HepG2 (cell line): ENCODE results near the gene IRAK2. TPM values are rescaled to one million over a fixed set of nuclear protein-coding genes. Genes with fewer than 3 reads are reported as not detected.

Source experiments
- ATAC-seq: fragments of 200-7000 bp; cut with Tn5 transposase; 3 replicates; pipeline ENCODE4 v1.9.1; 2020; ENCODE audit warnings: mild to moderate bottlenecking, moderate library complexity
- BruUV-seq: library from RNA; stranded (reverse); fragments of 400-500 nt; replicated peaks from 2 replicates; lab custom pipeline; 2021; lab: Mats Ljungman, UMichigan
- CTCF ChIA-PET: fragments of 300-600 bp; formaldehyde crosslinking; extraction: SDS; loops from one replicate; lab custom pipeline; 2021; ENCODE audit warnings: low total read pairs, inconsistent platforms, low intra/inter-chr PET ratio; lab: Yijun Ruan, JAX
- POLR2A ChIA-PET: fragments of 350-600 bp; sonication (Branson Sonifier 250); formaldehyde crosslinking; loops from one replicate; lab custom pipeline; 2020; ENCODE audit warnings: antibody characterized with exemption, inconsistent platforms; lab: Yijun Ruan, JAX
- DNase-seq: peaks from one replicate; pipeline ENCODE4 v3.0.0-alpha.2; 2015; ENCODE audit warnings: low spot score
- FAIRE-seq: peaks from 3 replicates; lab custom pipeline; 2011; peaks lifted over from hg19 to GRCh38; lab: Jason Lieb, UNC
- H2AFZ ChIP-seq: one replicate; pipeline ENCODE4 v1.6.1; 2011; ENCODE audit warnings: low read length, inconsistent platforms
- H3K27ac ChIP-seq: fragments of 300-600 bp; 3 replicates; pipeline ENCODE4 v1.8.0; 2011; ENCODE audit warnings: mixed run types, mild to moderate bottlenecking, mixed read lengths, low read length, inconsistent platforms; ENCODE audit not compliant: insufficient read depth; ENCODE audit errors: extremely low read length
- H3K27me3 ChIP-seq, 2 experiments: fragments of 200-600 bp in 1 of 2; 2 replicates in 1 of 2; 3 replicates in 1 of 2; pipeline versions ENCODE4 v1.6.0 to v1.8.0; 2011; ENCODE audit warnings: low read length in 2 of 2, mild to moderate bottlenecking in 2 of 2, moderate library complexity in 2 of 2, inconsistent platforms in 1 of 2; ENCODE audit not compliant: insufficient read depth in 2 of 2, control insufficient read depth in 1 of 2
- H3K36me3 ChIP-seq, 2 experiments: fragments of 200-600 bp in 1 of 2; replicated peaks in 1 of 2; 2 replicates in 1 of 2; 3 replicates in 1 of 2; pipeline versions ENCODE4 v1.5.1 to v1.8.0; 2011; ENCODE audit warnings: low read length in 2 of 2, inconsistent platforms in 1 of 2; ENCODE audit not compliant: insufficient read depth in 2 of 2, control insufficient read depth in 1 of 2
- H3K4me1 ChIP-seq: 2 replicates; pipeline ENCODE4 v1.5.1; 2012; ENCODE audit warnings: low read length, inconsistent platforms; ENCODE audit not compliant: insufficient read depth
- H3K4me2 ChIP-seq: 2 replicates; pipeline ENCODE4 v1.6.0; 2011; ENCODE audit warnings: low read depth, low read length, inconsistent platforms
- H3K4me3 ChIP-seq, 3 experiments: fragments of 200-600 bp in 1 of 3; sonication (generic), shearing (Covaris generic) in 1 of 3; replicated peaks in 1 of 3; 2 replicates each; pipeline ENCODE4 v1.5.1; 2011 to 2016; ENCODE audit warnings: low read length in 3 of 3, inconsistent platforms in 2 of 3, low read depth in 2 of 3, mild to moderate bottlenecking in 2 of 3, control low read depth in 1 of 3, mixed read lengths in 1 of 3; ENCODE audit not compliant: insufficient read depth in 1 of 3
- H3K79me2 ChIP-seq: one replicate; pipeline ENCODE4 v1.6.1; 2011; ENCODE audit warnings: low read length, inconsistent platforms; ENCODE audit not compliant: insufficient read depth
- H3K9ac ChIP-seq: 2 replicates; pipeline ENCODE4 v1.6.0; 2011; ENCODE audit warnings: mild to moderate bottlenecking, low read depth, low read length, inconsistent platforms; ENCODE audit not compliant: insufficient read depth
- H3K9me3 ChIP-seq: 2 replicates; pipeline ENCODE4 v1.5.1; 2012; ENCODE audit warnings: mild to moderate bottlenecking, low read length
- H4K20me1 ChIP-seq: 2 replicates; pipeline ENCODE4 v1.6.0; 2011; ENCODE audit warnings: inconsistent platforms, mild to moderate bottlenecking, low read length, moderate library complexity; ENCODE audit not compliant: insufficient read depth
- AHR ChIP-seq: IDR thresholded peaks from 2 replicates; pipeline ENCODE4 v1.6.1; 2018; ENCODE audit warnings: missing genetic modification reagents, missing compliant biosample characterization
- BRD4 ChIP-seq: sonication (generic); formaldehyde crosslinking; IDR thresholded peaks from 2 replicates; pipeline ENCODE4 v1.4.0; 2020; ENCODE audit warnings: missing genetic modification reagents
- CENPX ChIP-seq: sonication (generic); formaldehyde crosslinking; IDR thresholded peaks from 2 replicates; pipeline ENCODE4 v1.9.0; 2021; ENCODE audit warnings: mild to moderate bottlenecking, missing genetic modification reagents, moderate library complexity
- HDAC6 ChIP-seq: fragments of 200-600 bp; sonication (generic); IDR thresholded peaks from 2 replicates; pipeline ENCODE4 v1.7.0; 2017; ENCODE audit warnings: mild to moderate bottlenecking, antibody characterized with exemption, low read length, low read depth
- SMAD1 ChIP-seq: sonication (generic); formaldehyde crosslinking; IDR thresholded peaks from 2 replicates; pipeline ENCODE4 v1.4.0; 2020; ENCODE audit warnings: missing genetic modification reagents, low read depth, mild to moderate bottlenecking, borderline replicate concordance
- SRSF1 ChIP-seq: fragments of 200-400 bp; formaldehyde crosslinking; optimal IDR thresholded peaks from 2 replicates; pipeline ENCODE3; 2017; ENCODE audit warnings: mild to moderate bottlenecking, low read depth, low read length, moderate library complexity
- SRY ChIP-seq: sonication (generic); formaldehyde crosslinking; IDR thresholded peaks from 2 replicates; pipeline ENCODE4 v1.8.0; 2022; ENCODE audit warnings: mild to moderate bottlenecking, missing genetic modification reagents
- ZC3H4 ChIP-seq: sonication (generic); formaldehyde crosslinking; IDR thresholded peaks from 2 replicates; pipeline ENCODE4 v1.4.0; 2020; ENCODE audit warnings: missing genetic modification reagents, borderline replicate concordance
- ZNF101 ChIP-seq: sonication (generic); formaldehyde crosslinking; IDR thresholded peaks from 2 replicates; pipeline ENCODE4 v1.4.0; 2020; ENCODE audit warnings: mild to moderate bottlenecking, low read depth, missing genetic modification reagents, borderline replicate concordance
- ZNF772 ChIP-seq: sonication (generic); formaldehyde crosslinking; IDR thresholded peaks from 2 replicates; pipeline ENCODE4 v1.5.0; 2020; ENCODE audit warnings: mild to moderate bottlenecking, missing genetic modification reagents
- ZNF841 ChIP-seq: sonication (generic); formaldehyde crosslinking; IDR thresholded peaks from 2 replicates; pipeline ENCODE4 v1.8.1; 2023; ENCODE audit warnings: missing genetic modification reagents, borderline replicate concordance
- ZSCAN20 ChIP-seq: sonication (generic); formaldehyde crosslinking; IDR thresholded peaks from 2 replicates; pipeline ENCODE4 v1.4.0; 2020; ENCODE audit warnings: missing genetic modification reagents, mild to moderate bottlenecking, borderline replicate concordance
- WGBS: methylation state at CpG from one replicate; pipeline ENCODE4 v1.1.6; 2017; ENCODE audit warnings: low lambda C conversion rate; 5-methylcytosine and 5-hydroxymethylcytosine counted together
- in situ Hi-C: cut with HindIII; loops from 2 replicates; pipeline ENCODE4 v1.10.0; 2017; ENCODE audit warnings: low pct_unique_long_range_greater_than_20kb; ENCODE audit not compliant: extremely low pct_ligation_motif_present
- intact Hi-C: fragments of 100-400 bp; cut with micrococcal nuclease; formaldehyde crosslinking; loops from one replicate; pipeline ENCODE4 v1.10.0; 2022; ENCODE audit not compliant: unreplicated experiment
- polyA plus RNA-seq, 8 experiments: library from polyadenylated mRNA; depleted of rRNA in 3 of 8; stranded (reverse) in 7 of 8; unstranded in 1 of 8; fragments of >200 nt; fragmentation: Illumina TruSeq in 4 of 8; extraction: Trizol in 4 of 8; gene quantifications; 2 replicates each; pipeline versions ENCODE4 v1.2.1 to v1.2.3, GENCODE V29; 2011 to 2016; ENCODE audit warnings: low read depth in 4 of 8, missing spikeins in 1 of 8, mixed read lengths in 1 of 8; ENCODE audit not compliant: insufficient read depth in 1 of 8
- total RNA-seq, 5 experiments: library from RNA; depleted of rRNA; stranded (reverse); fragments of >200 nt; fragmentation: Illumina TruSeq; extraction: Trizol; gene quantifications; 2 replicates each; pipeline ENCODE4 v1.2.3, GENCODE V29; 2016; ENCODE audit warnings: low read depth in 1 of 5
- TF ChIP-seq, protein P1 (sequence below): sonication (generic); formaldehyde crosslinking; IDR thresholded peaks from 2 replicates; pipeline ENCODE4 v1.5.0; 2020; ENCODE audit warnings: mild to moderate bottlenecking, missing genetic modification reagents, moderate library complexity
- TF ChIP-seq, protein P2 (sequence below): sonication (generic); formaldehyde crosslinking; IDR thresholded peaks from 2 replicates; pipeline ENCODE4 v1.5.0; 2020; ENCODE audit warnings: missing genetic modification reagents
- TF ChIP-seq, protein P3 (sequence below): sonication (generic); formaldehyde crosslinking; IDR thresholded peaks from 2 replicates; pipeline ENCODE4 v1.4.0; 2020; ENCODE audit warnings: mild to moderate bottlenecking, missing genetic modification reagents

IRAK2 gene
- total and polyA plus RNA-seq, 2 of the 13 experiments (the other 11 are each of a cell fraction or from before 2014, with no cell fraction given), result 13.1 to 23.3 TPM

DNA sequence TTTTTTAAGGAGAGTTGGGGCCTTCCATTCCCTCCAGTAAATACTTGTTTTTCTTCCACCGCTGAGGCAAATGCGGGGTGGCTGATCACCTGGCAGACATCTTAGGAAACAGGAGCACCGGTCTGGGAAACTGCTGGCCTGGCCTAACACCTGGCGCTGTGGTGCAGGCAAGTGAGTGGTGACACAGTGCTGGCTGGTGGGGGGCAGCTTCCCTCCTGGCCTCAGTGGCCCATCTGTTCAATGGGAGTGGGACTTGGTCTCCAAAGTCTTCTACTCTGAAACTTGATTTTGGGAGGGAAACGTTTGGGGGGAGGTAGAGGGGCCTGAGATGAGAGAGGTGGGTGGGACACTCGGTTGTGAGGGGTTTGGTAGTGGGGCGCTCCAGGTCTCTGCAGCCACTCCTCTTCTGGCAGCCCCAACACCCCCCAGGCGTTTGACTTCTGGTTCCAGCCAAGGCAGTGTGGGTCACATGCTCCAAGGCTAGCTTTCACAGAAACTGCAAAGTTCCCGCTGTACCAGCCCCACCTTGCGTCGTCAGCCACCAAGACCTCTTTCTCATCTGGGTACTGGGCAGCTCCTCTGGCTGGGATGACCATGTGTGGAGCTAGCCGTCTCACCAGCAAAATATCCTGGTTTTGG, 123.3 kb downstream of the IRAK2 start:
- Histone ChIP-seq H3K4me2 (no peak overlapping the region), H3K4me1 (peaks cover 23% of the 10 kb centered on the region), H3K36me3 (peaks cover 12 to 28% of the 10 kb centered on the region in 2 experiments; a peak in 4 of 5 replicates), H3K9me3 (no peaks in the 10 kb centered on the region), H3K9ac (no peak overlapping the region), H3K27me3 (no peaks in the 10 kb centered on the region), H3K79me2 (no peaks in the 10 kb centered on the region), H3K4me3 (no peak overlapping the region), H2AFZ (no peak overlapping the region), H4K20me1 (no peaks in the 10 kb centered on the region), H3K27ac (no peak overlapping the region)
- TF ChIP-seq AHR (CRISPR knock-in tag) (no peak), SMAD1 (CRISPR knock-in tag) (no peak), ZC3H4 (no peak), CENPX (no peak), ZNF772 (CRISPR knock-in tag) (no peak)
- in situ Hi-C loops (no loop called here), intact Hi-C loops (no loop called here)
- DNase-seq (no peak), FAIRE-seq (no peak), ATAC-seq (no peak)
- ChIA-PET CTCF (no interaction called here), POLR2A (interaction anchor here (2.2 kb wide), 1 partner anchor 38 kb away, joined by 6 read pairs; no protein-coding TSS in a partner anchor)
- 91% methylated on average over 12 of the region's 12 CpGs for WGBS
- no TSS peak for BruUV-seq

DNA sequence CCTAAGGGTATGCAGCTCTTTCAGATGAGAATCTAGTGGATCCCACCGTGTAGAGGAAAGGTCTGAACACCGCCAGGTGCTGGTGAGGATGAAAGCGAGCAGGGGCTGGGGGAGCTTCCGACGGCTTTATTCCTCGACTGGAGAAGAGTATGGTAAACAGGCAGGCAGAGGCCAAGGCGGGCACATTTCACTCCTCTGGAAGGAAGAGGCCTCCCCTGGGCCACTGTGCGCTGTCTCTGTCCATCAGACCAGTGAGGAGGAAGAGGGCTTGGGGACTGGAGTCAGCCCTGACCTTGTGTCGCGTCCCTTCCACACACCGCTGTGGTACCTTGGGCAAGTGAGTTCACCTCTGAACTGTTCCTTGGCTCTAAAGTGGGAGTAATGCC, 123.8 kb downstream of the IRAK2 start:
- ChIA-PET CTCF (no interaction called here), POLR2A (no interaction called here)
- H3K9ac ChIP-seq, result no peak overlapping the region
- in situ Hi-C loops (no loop called here), intact Hi-C loops (no loop called here)
- no peaks in the 10 kb centered on the region for H3K27me3 ChIP-seq
- FAIRE-seq (no peak), ATAC-seq (no peak), DNase-seq (no peak)
- H3K36me3 ChIP-seq, result peaks cover 10 to 23% of the 10 kb centered on the region in 2 experiments; a peak in 4 of 5 replicates
- no peaks in the 10 kb centered on the region for H3K79me2 ChIP-seq
- no peak overlapping the region for H3K4me3 ChIP-seq
- H3K9me3 ChIP-seq, result no peaks in the 10 kb centered on the region
- 100% methylated on average over 9 of the region's 11 CpGs for WGBS
- H3K4me2 ChIP-seq, result no peak overlapping the region
- H2AFZ ChIP-seq, result no peak overlapping the region
- H3K4me1 ChIP-seq, result peaks cover 28% of the 10 kb centered on the region
- H3K27ac ChIP-seq, result no peak overlapping the region
- no peaks in the 10 kb centered on the region for H4K20me1 ChIP-seq
- no TSS peak for BruUV-seq
- TF ChIP-seq SRY (CRISPR knock-in tag) (no peak), ZNF841 (CRISPR knock-in tag) (no peak), ZNF101 (CRISPR knock-in tag) (no peak), BRD4 (CRISPR knock-in tag) (no peak), SRSF1 (no peak), ZSCAN20 (no peak), HDAC6 (no peak)
- TF ChIP-seq, protein P1, sequence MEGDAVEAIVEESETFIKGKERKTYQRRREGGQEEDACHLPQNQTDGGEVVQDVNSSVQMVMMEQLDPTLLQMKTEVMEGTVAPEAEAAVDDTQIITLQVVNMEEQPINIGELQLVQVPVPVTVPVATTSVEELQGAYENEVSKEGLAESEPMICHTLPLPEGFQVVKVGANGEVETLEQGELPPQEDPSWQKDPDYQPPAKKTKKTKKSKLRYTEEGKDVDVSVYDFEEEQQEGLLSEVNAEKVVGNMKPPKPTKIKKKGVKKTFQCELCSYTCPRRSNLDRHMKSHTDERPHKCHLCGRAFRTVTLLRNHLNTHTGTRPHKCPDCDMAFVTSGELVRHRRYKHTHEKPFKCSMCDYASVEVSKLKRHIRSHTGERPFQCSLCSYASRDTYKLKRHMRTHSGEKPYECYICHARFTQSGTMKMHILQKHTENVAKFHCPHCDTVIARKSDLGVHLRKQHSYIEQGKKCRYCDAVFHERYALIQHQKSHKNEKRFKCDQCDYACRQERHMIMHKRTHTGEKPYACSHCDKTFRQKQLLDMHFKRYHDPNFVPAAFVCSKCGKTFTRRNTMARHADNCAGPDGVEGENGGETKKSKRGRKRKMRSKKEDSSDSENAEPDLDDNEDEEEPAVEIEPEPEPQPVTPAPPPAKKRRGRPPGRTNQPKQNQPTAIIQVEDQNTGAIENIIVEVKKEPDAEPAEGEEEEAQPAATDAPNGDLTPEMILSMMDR (CRISPR knock-in tag), result no peak
- TF ChIP-seq, protein P2, sequence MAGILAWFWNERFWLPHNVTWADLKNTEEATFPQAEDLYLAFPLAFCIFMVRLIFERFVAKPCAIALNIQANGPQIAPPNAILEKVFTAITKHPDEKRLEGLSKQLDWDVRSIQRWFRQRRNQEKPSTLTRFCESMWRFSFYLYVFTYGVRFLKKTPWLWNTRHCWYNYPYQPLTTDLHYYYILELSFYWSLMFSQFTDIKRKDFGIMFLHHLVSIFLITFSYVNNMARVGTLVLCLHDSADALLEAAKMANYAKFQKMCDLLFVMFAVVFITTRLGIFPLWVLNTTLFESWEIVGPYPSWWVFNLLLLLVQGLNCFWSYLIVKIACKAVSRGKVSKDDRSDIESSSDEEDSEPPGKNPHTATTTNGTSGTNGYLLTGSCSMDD (CRISPR knock-in tag), result no peak
- TF ChIP-seq, protein P3, sequence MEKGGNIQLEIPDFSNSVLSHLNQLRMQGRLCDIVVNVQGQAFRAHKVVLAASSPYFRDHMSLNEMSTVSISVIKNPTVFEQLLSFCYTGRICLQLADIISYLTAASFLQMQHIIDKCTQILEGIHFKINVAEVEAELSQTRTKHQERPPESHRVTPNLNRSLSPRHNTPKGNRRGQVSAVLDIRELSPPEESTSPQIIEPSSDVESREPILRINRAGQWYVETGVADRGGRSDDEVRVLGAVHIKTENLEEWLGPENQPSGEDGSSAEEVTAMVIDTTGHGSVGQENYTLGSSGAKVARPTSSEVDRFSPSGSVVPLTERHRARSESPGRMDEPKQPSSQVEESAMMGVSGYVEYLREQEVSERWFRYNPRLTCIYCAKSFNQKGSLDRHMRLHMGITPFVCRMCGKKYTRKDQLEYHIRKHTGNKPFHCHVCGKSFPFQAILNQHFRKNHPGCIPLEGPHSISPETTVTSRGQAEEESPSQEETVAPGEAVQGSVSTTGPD (CRISPR knock-in tag), result no peak
